Ovary (tissue), 9 donors: ENCODE measurements around the gene PIWIL1. TPM values are rescaled to one million over a fixed set of nuclear protein-coding genes. Genes with fewer than 3 reads are reported as not detected.

Experiments used
- DNase-seq, 5 donors: peaks; one replicate each; pipeline ENCODE4 v3.0.0-alpha.2; 2019 to 2020
- H3K27ac ChIP-seq, 2 donors: fragments of 200-600 bp; one replicate each; pipeline versions ENCODE4 v1.5.1 to v1.8.0; 2019 to 2022
- H3K27me3 ChIP-seq: fragments of 200-600 bp; one replicate; pipeline ENCODE4 v1.8.0; 2022
- H3K36me3 ChIP-seq: fragments of 200-600 bp; sonication (generic); one replicate; pipeline ENCODE4 v1.5.1; 2019
- H3K4me1 ChIP-seq: one replicate; pipeline ENCODE4 v1.8.1; 2013; ENCODE audit warnings: mild to moderate bottlenecking, moderate library complexity; ENCODE audit not compliant: insufficient read depth
- H3K4me3 ChIP-seq: fragments of 200-600 bp; sonication (generic); one replicate; pipeline ENCODE4 v1.5.1; 2017
- H3K9me3 ChIP-seq, 2 donors: fragments of 200-600 bp in 1 of 2; sonication (generic) in 1 of 2; one replicate each; pipeline versions ENCODE4 v1.5.1 to v1.8.1; 2013 to 2019; ENCODE audit warnings: mild to moderate bottlenecking in 1 of 2, moderate library complexity in 1 of 2
- CTCF ChIP-seq, 3 donors: fragments of 450-650 bp in 2 of 3; fragments of 200-600 bp in 1 of 3; IDR thresholded peaks; one replicate each; pipeline versions ENCODE4 v1.5.1 to v1.8.0; 2016 to 2022; ENCODE audit warnings: antibody characterized with exemption in 3 of 3, mild to moderate bottlenecking in 1 of 3
- EP300 ChIP-seq: sonication (generic); formaldehyde crosslinking; IDR thresholded peaks from one replicate; pipeline ENCODE4 v1.6.1; 2017; ENCODE audit warnings: antibody characterized with exemption
- POLR2A ChIP-seq: fragments of 450-650 bp; IDR thresholded peaks from one replicate; pipeline ENCODE4 v1.6.1; 2017; ENCODE audit warnings: antibody characterized with exemption, mild to moderate bottlenecking, moderate library complexity
- WGBS, 3 donors: extraction: QIAGEN DNeasy Blood & Tissue Kit in 1 of 3; methylation state at CpG; one replicate each; pipeline versions ENCODE4 v1.1.5 to v1.1.7; 2013 to 2017; 5-methylcytosine and 5-hydroxymethylcytosine counted together
- intact Hi-C, 4 donors: fragments of 100-400 bp; cut with DNase I; formaldehyde crosslinking; loops; one replicate each; pipeline versions ENCODE4 v1.11.0 to v1.15.1; 2022 to 2023
- polyA plus RNA-seq, 2 donors: library from polyadenylated mRNA; stranded (reverse); fragments of 200-250 nt in 1 of 2; fragments of 350-450 nt in 1 of 2; fragmentation: Illumina TruSeq in 1 of 2; extraction: RNeasy Lipid Tissue Mini Kit (QIAGEN cat#74804) in 1 of 2; gene quantifications; one replicate each; pipeline ENCODE4 v1.2.3, GENCODE V29; 2013 to 2014
- total RNA-seq, 7 donors: library from RNA; depleted of rRNA in 2 of 7; stranded (reverse); fragments of >200 nt in 2 of 7; fragmentation: NEBNext Ultra II Directional in 3 of 7; extraction: Animal tissue kit (Norgen Biotek cat#: 25700) in 3 of 7; gene quantifications; one replicate each; pipeline versions ENCODE4 v1.1.0 to v1.2.4, GENCODE V29; 2016 to 2023
- donor health status: DM: no; HTN: no; CAD: no; lungs with moderate emphysema.
- donor health status: DM: no; HTN: no; CAD: no.
- donor health status: Bipolar disorder and iron deficiency.
- donor health status: DM: yes; HTN: yes; CAD: no.
- donor health status: DM: no; HTN: no; CAD: no.
- donor health status: DM: yes; HTN: yes; CAD: no.

PIWIL1 gene
- total and polyA plus RNA-seq, 9 donors = 0.12 to 1.3 (median 0.33) TPM; not detected in 5

GRCh38 chr12:130357729-130358330 is 20.1 kb downstream of the PIWIL1 start:
- intact Hi-C loops = no loop called here
- 68 to 84% (median 81%) methylated on average over 14 of the region's 14 CpGs for WGBS, 3 donors
- no peaks in the 10 kb centered on the region for H3K27me3 ChIP-seq
- H3K4me1 ChIP-seq = no peaks in the 10 kb centered on the region
- no peaks in the 10 kb centered on the region for H3K9me3 ChIP-seq
- TF ChIP-seq POLR2A (no peak), EP300 (no peak), CTCF (IDR thresholded peaks at IDR 0.05) (no peak)
- H3K36me3 ChIP-seq = no peaks in the 10 kb centered on the region
- H3K27ac ChIP-seq = no peak overlapping the region
- DNase-seq = no peak
- no peak overlapping the region for H3K4me3 ChIP-seq

GRCh38 chr12:130362060-130362459 is 24.4 kb downstream of the PIWIL1 start:
- no peaks in the 10 kb centered on the region for H3K9me3 ChIP-seq
- no peaks in the 10 kb centered on the region for H3K4me1 ChIP-seq
- no peak overlapping the region for H3K27ac ChIP-seq
- intact Hi-C loops = loop anchor here in 1 of 4 donors (2.0 kb wide), 1 partner anchor 25 kb away; the partner anchor contains the start of gene PIWIL1
- WGBS, 3 donors = 83 to 87% (median 86%) methylated on average over 5 of the region's 5 CpGs
- TF ChIP-seq POLR2A = no peak
- H3K36me3 ChIP-seq = no peaks in the 10 kb centered on the region
- no peaks in the 10 kb centered on the region for H3K27me3 ChIP-seq
- no peak overlapping the region for H3K4me3 ChIP-seq
- DNase-seq = no peak

- WGBS, 3 donors = 77 to 84% (median 84%) methylated on average over 2 of the region's 2 CpGs
- DNase-seq = no peak
- TF ChIP-seq POLR2A = no peak
- TF ChIP-seq EP300 = no peak
- TF ChIP-seq CTCF (IDR thresholded peaks at IDR 0.05) = no peak
Measured at GRCh38 chr12:130364578-130364977, 26.9 kb downstream of the PIWIL1 start.

GRCh38 chr12:130366159-130366558 is 28.5 kb downstream of the PIWIL1 start:
- no peaks in the 10 kb centered on the region for H3K27me3 ChIP-seq
- no peaks in the 10 kb centered on the region for H3K36me3 ChIP-seq
- H3K4me1 ChIP-seq = no peaks in the 10 kb centered on the region
- no peak overlapping the region for H3K27ac ChIP-seq
- WGBS, 3 donors = 69 to 79% (median 77%) methylated on average over 7 of the region's 7 CpGs
- no peaks in the 10 kb centered on the region for H3K9me3 ChIP-seq
- no peak overlapping the region for H3K4me3 ChIP-seq
- intact Hi-C loops = no loop called here
- TF ChIP-seq EP300 (no peak), CTCF (IDR thresholded peaks at IDR 0.05) (no peak), POLR2A (no peak)
- DNase-seq = no peak

More at GRCh38 chr12:130364578-130364977, 26.9 kb downstream of the PIWIL1 start:
- Histone ChIP-seq H3K9me3 (no peaks in the 10 kb centered on the region), H3K27ac (no peak overlapping the region), H3K27me3 (no peaks in the 10 kb centered on the region), H3K36me3 (no peaks in the 10 kb centered on the region), H3K4me1 (no peaks in the 10 kb centered on the region), H3K4me3 (no peak overlapping the region)
- intact Hi-C loops = no loop called here

- no peaks in the 10 kb centered on the region for H3K36me3 ChIP-seq
- no peak for DNase-seq
- TF ChIP-seq CTCF (IDR thresholded peaks at IDR 0.05) (no peak), EP300 (no peak), POLR2A (no peak)
- intact Hi-C loops = no loop called here
- H3K27me3 ChIP-seq = no peaks in the 10 kb centered on the region
- H3K4me1 ChIP-seq = no peaks in the 10 kb centered on the region
- no peak overlapping the region for H3K27ac ChIP-seq
- no peaks in the 10 kb centered on the region for H3K9me3 ChIP-seq
- no peak overlapping the region for H3K4me3 ChIP-seq
- WGBS, 3 donors = 85 to 89% (median 88%) methylated on average over 2 of the region's 2 CpGs
Measured at GRCh38 chr12:130367003-130367402, 29.3 kb downstream of the PIWIL1 start.
